Esophagus squamous epithelium (tissue), 5 donors: ENCODE measurements around the gene LRBA. TPM values are rescaled to one million over a fixed set of nuclear protein-coding genes. Genes with fewer than 3 reads are reported as not detected.

Experiments used
- DNase-seq: peaks from one replicate; lab custom pipeline; 2025; lab: John Stamatoyannopoulos, UW
- H3K27ac ChIP-seq, 4 donors: fragments of 200-600 bp; sonication (generic); one replicate each; pipeline ENCODE4 v1.5.1; 2016 to 2019; ENCODE audit warnings: mild to moderate bottlenecking in 1 of 4
- H3K27me3 ChIP-seq, 4 donors: fragments of 200-600 bp; sonication (generic); 1 replicate in 3 of 4; 2 replicates in 1 of 4; pipeline versions ENCODE4 v1.5.1 to v1.6.0; 2017 to 2021; ENCODE audit warnings: antibody characterized with exemption in 1 of 4
- H3K36me3 ChIP-seq, 3 donors: fragments of 200-600 bp; sonication (generic); one replicate each; pipeline ENCODE4 v1.5.1; 2016 to 2019
- H3K4me1 ChIP-seq, 3 donors: fragments of 200-600 bp; sonication (generic); one replicate each; pipeline ENCODE4 v1.5.1; 2017 to 2019
- H3K4me3 ChIP-seq, 4 donors: fragments of 200-600 bp; sonication (generic); 1 replicate in 3 of 4; 2 replicates in 1 of 4; pipeline ENCODE4 v1.5.1; 2016 to 2019; ENCODE audit warnings: mild to moderate bottlenecking in 2 of 4, moderate library complexity in 1 of 4
- H3K9me3 ChIP-seq, 3 donors: fragments of 200-600 bp; sonication (generic); one replicate each; pipeline ENCODE4 v1.5.1; 2016 to 2019
- POLR2A ChIP-seq, 4 donors: fragments of 450-650 bp; IDR thresholded peaks; one replicate each; pipeline ENCODE4 v1.6.1; 2017; ENCODE audit warnings: antibody characterized with exemption in 4 of 4, mild to moderate bottlenecking in 4 of 4, moderate library complexity in 3 of 4
- WGBS, 2 donors: methylation state at CpG; one replicate each; pipeline ENCODE4 v1.1.5; 2018; 5-methylcytosine and 5-hydroxymethylcytosine counted together
- intact Hi-C: fragments of 100-400 bp; cut with DNase I; formaldehyde crosslinking; loops from one replicate; pipeline ENCODE4 v1.15.0; 2022
- total RNA-seq, 4 donors: library from RNA; depleted of rRNA; stranded (reverse); fragments of >200 nt; gene quantifications; one replicate each; pipeline ENCODE4 v1.1.0, GENCODE V29; 2016
- TF ChIP-seq, protein P1 (sequence below), 6 experiments: fragments of 450-650 bp in 4 of 6; fragments of 200-600 bp in 2 of 6; sonication (generic) in 2 of 6; IDR thresholded peaks; one replicate each; pipeline ENCODE4 v1.5.1; 2016 to 2019; ENCODE audit warnings: antibody characterized with exemption in 6 of 6, mild to moderate bottlenecking in 4 of 6, moderate library complexity in 4 of 6
- donor health status: DM: yes; HTN: yes; CAD: no.

LRBA gene
- total RNA-seq, 4 donors from 2014 or later = 54.7 to 91.8 (median 66.2) TPM

- H3K9me3 ChIP-seq = peaks cover 0 to 12% (median 6%) of the 10 kb centered on the region in 3 donors
- H3K4me3 ChIP-seq = peak overlapping the region in 3 of 4 donors; percentile 40 to 55 (median 42)
- no peaks in the 10 kb centered on the region for H3K27me3 ChIP-seq
- H3K36me3 ChIP-seq = peaks cover 0 to 50% (median 15%) of the 10 kb centered on the region in 3 donors
- H3K4me1 ChIP-seq = no peaks in the 10 kb centered on the region
- DNase-seq = no peak
- peak overlapping the region in 3 of 4 donors; percentile 27 to 54 (median 37) for H3K27ac ChIP-seq
- intact Hi-C loops = no loop called here
- no peak for TF ChIP-seq POLR2A (IDR thresholded peaks at IDR 0.05)
- TF ChIP-seq, protein P1, sequence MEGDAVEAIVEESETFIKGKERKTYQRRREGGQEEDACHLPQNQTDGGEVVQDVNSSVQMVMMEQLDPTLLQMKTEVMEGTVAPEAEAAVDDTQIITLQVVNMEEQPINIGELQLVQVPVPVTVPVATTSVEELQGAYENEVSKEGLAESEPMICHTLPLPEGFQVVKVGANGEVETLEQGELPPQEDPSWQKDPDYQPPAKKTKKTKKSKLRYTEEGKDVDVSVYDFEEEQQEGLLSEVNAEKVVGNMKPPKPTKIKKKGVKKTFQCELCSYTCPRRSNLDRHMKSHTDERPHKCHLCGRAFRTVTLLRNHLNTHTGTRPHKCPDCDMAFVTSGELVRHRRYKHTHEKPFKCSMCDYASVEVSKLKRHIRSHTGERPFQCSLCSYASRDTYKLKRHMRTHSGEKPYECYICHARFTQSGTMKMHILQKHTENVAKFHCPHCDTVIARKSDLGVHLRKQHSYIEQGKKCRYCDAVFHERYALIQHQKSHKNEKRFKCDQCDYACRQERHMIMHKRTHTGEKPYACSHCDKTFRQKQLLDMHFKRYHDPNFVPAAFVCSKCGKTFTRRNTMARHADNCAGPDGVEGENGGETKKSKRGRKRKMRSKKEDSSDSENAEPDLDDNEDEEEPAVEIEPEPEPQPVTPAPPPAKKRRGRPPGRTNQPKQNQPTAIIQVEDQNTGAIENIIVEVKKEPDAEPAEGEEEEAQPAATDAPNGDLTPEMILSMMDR (IDR thresholded peaks at IDR 0.05) = no peak
- WGBS, 2 donors = 80 to 84% methylated on average over 11 of the region's 11 CpGs
Measured at GRCh38 chr4:150584111-150584915, 430.8 kb downstream of the LRBA start.

DNA sequence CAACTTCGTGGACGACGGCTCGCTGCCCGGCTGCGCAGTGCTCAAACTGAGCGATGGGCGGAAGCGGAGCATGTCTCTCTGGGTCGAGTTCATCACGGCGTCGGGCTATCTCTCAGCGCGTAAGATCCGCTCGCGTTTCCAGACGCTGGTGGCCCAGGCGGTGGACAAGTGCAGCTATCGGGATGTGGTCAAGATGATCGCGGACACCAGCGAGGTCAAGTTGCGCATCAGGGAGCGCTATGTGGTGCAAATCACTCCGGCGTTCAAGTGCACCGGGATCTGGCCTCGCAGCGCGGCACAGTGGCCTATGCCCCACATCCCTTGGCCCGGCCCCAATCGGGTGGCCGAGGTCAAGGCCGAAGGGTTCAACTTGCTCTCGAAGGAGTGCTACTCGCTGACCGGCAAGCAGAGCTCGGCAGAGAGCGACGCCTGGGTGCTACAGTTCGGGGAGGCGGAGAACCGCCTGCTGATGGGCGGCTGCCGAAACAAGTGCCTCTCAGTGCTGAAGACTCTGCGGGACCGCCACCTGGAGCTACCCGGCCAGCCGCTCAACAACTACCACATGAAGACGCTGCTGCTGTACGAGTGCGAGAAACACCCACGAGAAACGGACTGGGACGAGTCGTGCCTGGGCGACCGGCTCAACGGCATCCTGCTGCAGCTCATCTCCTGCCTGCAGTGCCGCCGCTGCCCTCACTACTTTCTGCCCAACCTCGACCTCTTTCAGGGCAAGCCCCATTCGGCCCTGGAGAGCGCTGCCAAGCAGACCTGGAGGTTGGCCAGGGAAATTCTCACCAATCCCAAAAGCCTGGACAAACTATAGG lies 431.6 kb downstream of the LRBA start:
- 50 to 71% methylated on average over 19 to 59 of the region's 66 CpGs for WGBS, 2 donors
- TF ChIP-seq, protein P1 (IDR thresholded peaks at IDR 0.05) = no peak
- no peak for TF ChIP-seq POLR2A (IDR thresholded peaks at IDR 0.05)
- Histone ChIP-seq H3K4me1 (no peaks in the 10 kb centered on the region), H3K4me3 (peak overlapping the region; percentile 7 to 55 (median 41)), H3K36me3 (peaks cover 0 to 44% (median 15%) of the 10 kb centered on the region in 3 donors), H3K9me3 (peaks cover 0 to 12% (median 6%) of the 10 kb centered on the region in 3 donors), H3K27me3 (no peaks in the 10 kb centered on the region), H3K27ac (peak overlapping the region in 3 of 4 donors; percentile 27 to 54 (median 37))
- no peak for DNase-seq
- intact Hi-C loops = no loop called here

DNA sequence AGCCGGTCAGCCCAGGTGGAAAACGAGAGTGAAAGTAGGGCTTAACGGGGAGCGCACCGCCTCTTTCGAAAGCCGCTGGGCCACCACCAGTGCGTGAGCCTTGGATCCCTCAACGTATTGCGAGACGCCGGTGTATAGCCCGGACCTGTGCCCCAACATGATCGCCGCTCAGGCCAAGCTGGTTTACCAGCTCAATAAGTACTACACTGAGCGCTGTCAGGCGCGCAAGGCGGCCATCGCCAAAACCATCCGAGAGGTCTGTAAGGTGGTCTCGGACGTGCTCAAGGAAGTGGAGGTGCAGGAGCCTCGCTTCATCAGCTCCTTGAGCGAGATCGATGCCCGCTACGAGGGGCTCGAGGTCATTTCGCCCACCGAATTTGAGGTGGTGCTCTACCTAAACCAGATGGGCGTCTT lies 432.2 kb downstream of the LRBA start:
- DNase-seq = no peak
- no peaks in the 10 kb centered on the region for H3K27me3 ChIP-seq
- 54 to 86% methylated on average over 14 to 28 of the region's 32 CpGs for WGBS, 2 donors
- peaks cover 0 to 38% (median 15%) of the 10 kb centered on the region in 3 donors for H3K36me3 ChIP-seq
- no peaks in the 10 kb centered on the region for H3K4me1 ChIP-seq
- no peak for TF ChIP-seq POLR2A (IDR thresholded peaks at IDR 0.05)
- TF ChIP-seq, protein P1 (IDR thresholded peaks at IDR 0.05) = no peak
- peaks cover 0 to 12% (median 6%) of the 10 kb centered on the region in 3 donors for H3K9me3 ChIP-seq
- H3K4me3 ChIP-seq = peak overlapping the region; percentile 7 to 55 (median 41)
- H3K27ac ChIP-seq = peak overlapping the region in 3 of 4 donors; percentile 27 to 54 (median 37)
- intact Hi-C loops = no loop called here

- Histone ChIP-seq H3K9me3 (peaks cover 0 to 12% (median 6%) of the 10 kb centered on the region in 3 donors), H3K27ac (peak within 1 kb of the TSS in 3 of 4 donors; percentile 27 to 54 (median 37)), H3K4me1 (no peaks in the 10 kb centered on the region), H3K4me3 (peak within 1 kb of the TSS; percentile 7 to 55 (median 41)), H3K27me3 (no peaks in the 10 kb centered on the region), H3K36me3 (peaks cover 0 to 32% (median 15%) of the 10 kb centered on the region in 3 donors)
- intact Hi-C loops = no loop called here
- DNase-seq = no peak
- no peak for TF ChIP-seq POLR2A (IDR thresholded peaks at IDR 0.05)
- TF ChIP-seq, protein P1 (IDR thresholded peaks at IDR 0.05) = no peak
- 74 to 85% methylated on average over 27 of the region's 27 CpGs for WGBS, 2 donors
Measured at GRCh38 chr4:150582146-150582872, 432.8 kb downstream of the LRBA start, which contains the start of gene MAB21L2. TSS of gene MAB21L2 (plus strand) at chr4:150582151. CDS start at chr4:150583030, 879 bp downstream.
